Spinal cord (tissue), 10 donors: ENCODE data around the gene GCSH. TPM values are rescaled to one million over a fixed set of nuclear protein-coding genes. Genes with fewer than 3 reads are reported as not detected.
A peak's percentile ranks its signal among the peaks of the same experiment; 100 is the strongest.

ENCODE experiments used
- DNase-seq, 6 donors: peaks; one replicate each; pipeline versions ENCODE4 v3.0.0 to v3.0.0-alpha.2; 2013 to 2015; ENCODE audit warnings: low spot score in 6 of 6, low read depth in 4 of 6
- H3K27ac ChIP-seq: one replicate; pipeline ENCODE4 v1.5.1; 2013; ENCODE audit warnings: low read depth, low read length, control low read depth
- H3K27me3 ChIP-seq: one replicate; pipeline ENCODE4 v1.6.1; 2013; ENCODE audit warnings: low read length; ENCODE audit not compliant: control insufficient read depth, insufficient read depth
- H3K36me3 ChIP-seq: one replicate; pipeline ENCODE4 v1.6.1; 2013; ENCODE audit warnings: low read length; ENCODE audit not compliant: control insufficient read depth, insufficient read depth
- H3K4me1 ChIP-seq: one replicate; pipeline ENCODE4 v1.6.1; 2013; ENCODE audit warnings: low read length; ENCODE audit not compliant: control insufficient read depth, insufficient read depth
- H3K4me3 ChIP-seq: one replicate; pipeline ENCODE4 v1.5.1; 2013; ENCODE audit warnings: low read depth, low read length, control low read depth
- H3K9me3 ChIP-seq: one replicate; pipeline ENCODE4 v1.6.1; 2013; ENCODE audit warnings: low read length; ENCODE audit not compliant: control insufficient read depth, insufficient read depth
- WGBS: methylation state at CpG from one replicate; pipeline ENCODE4 v1.1.5; 2013; ENCODE audit warnings: missing lambda C conversion rate; ENCODE audit not compliant: insufficient coverage; 5-methylcytosine and 5-hydroxymethylcytosine counted together
- polyA plus RNA-seq, 2 donors: library from polyadenylated mRNA; unstranded; fragments of 120-200 nt; gene quantifications; one replicate each; pipeline ENCODE4 v1.2.1, GENCODE V29; 2013; ENCODE audit not compliant: insufficient read length in 2 of 2
- total RNA-seq, 2 donors: library from RNA; depleted of rRNA in 1 of 2; stranded (reverse); fragments of 120-200 nt in 1 of 2; fragments of >200 nt in 1 of 2; gene quantifications; one replicate each; pipeline versions ENCODE4 v1.2.3 to v1.2.4, GENCODE V29; 2013 to 2014
- donor health status: healthy.

The GCSH gene
- total and polyA plus RNA-seq, 4 donors = 48.6 to 149 (median 83.6) TPM

- no peak overlapping the region for H3K27ac ChIP-seq
- DNase-seq = peak in 2 of 6 donors; percentile 4 to 9
- WGBS = no CpG with 5 or more reads among the region's 1 CpG
- H3K36me3 ChIP-seq = peaks cover 7% of the 10 kb centered on the region
- H3K4me1 ChIP-seq = peaks cover 9% of the 10 kb centered on the region
- no peaks in the 10 kb centered on the region for H3K27me3 ChIP-seq
- no peak overlapping the region for H3K4me3 ChIP-seq
- no peaks in the 10 kb centered on the region for H3K9me3 ChIP-seq
These were observed 16.0 kb downstream of the GCSH start for GRCh38 chr16:81080233-81080632.

- peak within 1 kb of the TSS; percentile 96 for H3K4me3 ChIP-seq
- no peaks in the 10 kb centered on the region for H3K36me3 ChIP-seq
- H3K4me1 ChIP-seq = peaks cover 9% of the 10 kb centered on the region
- no peaks in the 10 kb centered on the region for H3K27me3 ChIP-seq
- WGBS = 10% methylated on average over 57 of the region's 59 CpGs
- DNase-seq = peak; percentile 94 to 99 (median 96)
- no peaks in the 10 kb centered on the region for H3K9me3 ChIP-seq
- peak within 1 kb of the TSS; percentile 99 for H3K27ac ChIP-seq
These were observed 18.9 kb downstream of the GCSH start, which contains the start of gene C16orf46 for GRCh38 chr16:81077076-81077940. TSS of gene C16orf46 (minus strand) at chr16:81077238. CDS start at chr16:81063955, 13,283 bp downstream.

- Histone ChIP-seq H3K4me1 (peaks cover 9% of the 10 kb centered on the region), H3K4me3 (peak overlapping the region; percentile 96), H3K27ac (peak overlapping the region; percentile 99), H3K36me3 (no peaks in the 10 kb centered on the region), H3K9me3 (no peaks in the 10 kb centered on the region), H3K27me3 (no peaks in the 10 kb centered on the region)
- 0% methylated on average over 27 of the region's 27 CpGs for WGBS
- DNase-seq = peak; percentile 73 to 98 (median 92)
These were observed 19.6 kb downstream of the GCSH start for GRCh38 chr16:81076566-81077075.

- H3K9me3 ChIP-seq = no peaks in the 10 kb centered on the region
- no peaks in the 10 kb centered on the region for H3K36me3 ChIP-seq
- no peak overlapping the region for H3K4me3 ChIP-seq
- 78% methylated on average over 5 of the region's 5 CpGs for WGBS
- no peak for DNase-seq
- H3K27me3 ChIP-seq = no peaks in the 10 kb centered on the region
- no peak overlapping the region for H3K27ac ChIP-seq
- H3K4me1 ChIP-seq = peaks cover 9% of the 10 kb centered on the region
These were observed 22.4 kb downstream of the GCSH start for GRCh38 chr16:81073560-81074330.

GRCh38 chr16:81071805-81072204 is 24.4 kb downstream of the GCSH start:
- no peak for DNase-seq
- Histone ChIP-seq H3K4me1 (no peaks in the 10 kb centered on the region), H3K4me3 (no peak overlapping the region), H3K9me3 (no peaks in the 10 kb centered on the region), H3K36me3 (no peaks in the 10 kb centered on the region), H3K27ac (no peak overlapping the region), H3K27me3 (no peaks in the 10 kb centered on the region)
- 78% methylated on average over 2 of the region's 4 CpGs for WGBS

GRCh38 chr16:81070979-81071378 is 25.2 kb downstream of the GCSH start:
- no peak overlapping the region for H3K4me3 ChIP-seq

GRCh38 chr16:81069063-81069462 is 27.1 kb downstream of the GCSH start:
- no peak overlapping the region for H3K4me3 ChIP-seq
- no peaks in the 10 kb centered on the region for H3K36me3 ChIP-seq
- DNase-seq = no peak
- WGBS = 95% methylated on average over 2 of the region's 4 CpGs
- H3K27ac ChIP-seq = no peak overlapping the region
- H3K27me3 ChIP-seq = no peaks in the 10 kb centered on the region
- H3K4me1 ChIP-seq = no peaks in the 10 kb centered on the region
- H3K9me3 ChIP-seq = no peaks in the 10 kb centered on the region

More at GRCh38 chr16:81070979-81071378, 25.2 kb downstream of the GCSH start:
- H3K4me1 ChIP-seq = no peaks in the 10 kb centered on the region
- H3K9me3 ChIP-seq = no peaks in the 10 kb centered on the region
- WGBS = 94% methylated on average over 3 of the region's 8 CpGs
- H3K27ac ChIP-seq = no peak overlapping the region
- no peaks in the 10 kb centered on the region for H3K27me3 ChIP-seq
- no peak for DNase-seq
- no peaks in the 10 kb centered on the region for H3K36me3 ChIP-seq

GRCh38 chr16:81067166-81067565 is 29.0 kb downstream of the GCSH start:
- no CpG with 5 or more reads among the region's 1 CpG for WGBS
- H3K36me3 ChIP-seq = no peaks in the 10 kb centered on the region

GRCh38 chr16:81066681-81067080 is 29.5 kb downstream of the GCSH start:
- WGBS = no CpG with 5 or more reads among the region's 4 CpGs
- no peak overlapping the region for H3K4me3 ChIP-seq
- H3K4me1 ChIP-seq = no peaks in the 10 kb centered on the region
- H3K36me3 ChIP-seq = peaks cover 2% of the 10 kb centered on the region
- no peaks in the 10 kb centered on the region for H3K9me3 ChIP-seq
- H3K27ac ChIP-seq = no peak overlapping the region
- no peaks in the 10 kb centered on the region for H3K27me3 ChIP-seq
- peak in 2 of 6 donors; percentile 69 to 73 for DNase-seq

More at GRCh38 chr16:81067166-81067565, 29.0 kb downstream of the GCSH start:
- Histone ChIP-seq H3K9me3 (no peaks in the 10 kb centered on the region), H3K4me1 (no peaks in the 10 kb centered on the region), H3K27ac (no peak overlapping the region), H3K27me3 (no peaks in the 10 kb centered on the region), H3K4me3 (no peak overlapping the region)
- peak in 1 of 6 donors; percentile 40 for DNase-seq
